Measurements from ENCODE around the gene ZSWIM6.
"Not testable (repeated sequence)": the region's sequence is repeated elsewhere in the genome, so short reads cannot be mapped to it uniquely, and the experiment has no call there.

Gene ZSWIM6

DNA sequence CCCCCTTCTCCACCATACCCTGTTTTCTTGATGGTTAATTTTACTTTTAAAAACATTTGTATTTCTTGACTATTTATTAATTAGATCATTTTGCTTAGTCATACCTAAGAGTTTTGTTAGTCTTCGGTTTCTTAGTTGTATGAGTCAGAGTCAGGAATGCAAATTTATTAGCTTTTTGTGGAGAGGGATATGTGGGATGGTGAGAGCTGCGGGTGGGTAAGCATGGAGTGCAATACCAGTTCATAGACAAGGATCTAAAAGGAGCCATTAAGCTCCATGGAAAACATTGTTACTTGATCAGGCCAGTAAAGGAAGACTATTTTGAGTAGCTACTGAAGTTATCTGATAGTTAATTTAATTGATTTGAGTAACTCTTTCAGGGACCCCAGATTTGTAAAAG is 77.5 kb downstream of the ZSWIM6 start:
- DNase-seq = no peak

DNA sequence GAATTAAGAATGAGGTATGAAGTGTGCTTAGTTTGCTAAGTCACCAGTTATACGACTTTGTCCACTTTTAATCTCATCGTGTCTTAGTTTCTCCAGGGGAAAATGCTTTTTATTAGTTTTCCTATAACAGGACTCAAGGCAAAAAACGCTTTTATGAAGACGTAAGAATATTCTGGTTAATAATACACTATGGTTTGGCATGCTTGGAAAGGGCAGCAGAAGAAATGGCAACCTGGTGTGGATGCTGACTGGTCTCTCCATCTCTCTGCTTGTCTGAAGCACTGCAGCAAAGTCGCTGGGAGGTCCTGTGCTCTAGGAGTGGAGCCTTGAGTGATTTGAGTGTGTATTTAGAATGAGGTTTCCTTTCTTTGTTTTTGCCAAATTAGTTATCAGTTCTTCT is 78.8 kb downstream of the ZSWIM6 start:
- no peak for DNase-seq

DNA sequence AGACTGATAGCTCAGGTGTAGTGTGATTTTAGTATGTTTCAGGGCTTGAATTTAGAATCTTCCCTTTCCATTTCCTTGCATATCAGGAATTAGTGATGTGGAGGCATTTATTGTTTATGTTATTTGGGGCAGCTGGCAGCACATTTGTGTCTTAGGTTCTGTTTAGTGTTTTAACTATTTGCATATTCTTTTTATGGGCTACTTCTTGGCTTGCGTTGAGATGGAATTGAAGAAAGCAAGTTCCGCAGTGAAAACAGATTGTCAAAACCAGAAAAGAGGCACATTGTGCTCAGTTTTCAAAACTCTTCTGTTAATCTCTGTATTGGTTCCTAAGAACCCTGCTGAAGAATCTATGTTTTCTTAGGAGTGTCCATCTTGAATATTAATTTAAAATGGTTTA is 80.3 kb downstream of the ZSWIM6 start:
- no peak for DNase-seq

DNA sequence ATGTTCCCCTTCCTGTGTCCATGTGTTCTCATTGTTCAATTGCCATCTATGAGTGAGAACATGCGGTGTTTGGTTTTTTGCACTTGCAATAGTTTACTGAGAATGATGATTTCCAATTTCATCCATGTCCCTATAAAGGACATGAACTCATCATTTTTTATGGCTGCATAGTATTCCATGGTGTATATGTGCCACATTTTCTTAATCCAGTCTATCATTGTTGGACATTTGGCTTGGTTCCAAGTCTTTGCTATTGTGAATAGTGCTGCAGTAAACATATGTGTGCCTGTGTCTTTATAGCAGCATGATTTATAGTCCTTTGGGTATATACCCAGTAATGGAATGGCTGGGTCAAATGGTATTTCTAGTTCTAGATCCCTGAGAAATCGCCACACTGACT is 81.1 kb downstream of the ZSWIM6 start:
- not testable (repeated sequence) for DNase-seq

DNA sequence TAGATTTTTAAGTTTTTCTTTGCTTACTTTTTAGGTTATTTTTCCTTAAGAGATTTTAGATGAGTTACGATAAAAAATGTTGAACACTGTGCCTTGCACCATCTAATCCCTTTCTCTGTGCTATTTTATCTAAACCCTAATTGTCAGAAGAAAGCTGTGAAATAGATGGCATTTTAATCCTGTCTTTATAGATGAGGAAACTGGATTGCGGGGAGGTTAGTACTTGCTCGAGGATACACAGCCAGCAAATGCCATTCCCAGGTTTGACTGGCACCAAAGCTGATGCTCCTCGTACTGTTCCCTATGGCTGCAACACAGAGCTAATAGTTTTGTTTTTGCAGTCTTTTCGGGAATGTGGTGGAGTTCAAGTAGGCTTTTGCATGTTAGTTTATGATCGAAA is 82.7 kb downstream of the ZSWIM6 start:
- DNase-seq = no peak

DNA sequence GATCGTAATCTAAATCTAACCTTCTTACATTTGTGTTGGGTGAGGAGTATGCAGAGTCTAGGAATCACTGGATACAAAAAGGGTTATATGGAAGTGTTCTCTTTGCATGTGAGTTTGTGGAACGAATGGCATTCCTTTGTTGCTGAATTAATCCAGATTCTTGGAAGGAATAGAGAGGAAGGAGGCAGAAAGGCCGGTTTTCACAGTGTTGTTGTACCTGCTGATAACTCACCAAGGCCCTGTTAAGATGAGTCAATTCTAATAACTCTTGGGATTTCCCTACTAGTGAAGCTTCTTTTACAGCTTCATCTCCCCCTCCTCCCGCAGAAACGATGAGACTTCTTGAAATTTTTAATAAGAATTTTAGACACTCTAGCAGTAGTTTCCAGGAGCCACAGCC is 84.0 kb downstream of the ZSWIM6 start:
- DNase-seq = no peak

DNA sequence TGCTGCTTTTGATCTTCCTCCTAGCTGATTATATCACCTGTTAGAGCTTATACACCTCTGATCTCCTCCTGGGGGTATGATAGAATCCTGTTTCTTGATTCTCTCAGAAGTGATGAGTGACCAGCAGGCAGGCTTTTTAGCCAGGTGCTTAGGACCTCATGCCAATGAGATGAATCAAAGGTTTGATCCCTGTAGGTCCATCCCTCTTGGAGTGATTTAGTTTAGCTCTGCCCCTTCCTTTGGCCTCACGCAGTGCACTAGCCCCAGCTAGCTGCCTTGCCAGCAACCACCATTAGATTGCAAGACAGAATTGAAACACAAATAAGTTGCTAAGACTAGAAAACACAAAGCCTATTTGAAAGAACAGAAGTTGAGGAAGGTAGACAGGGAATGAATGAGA is 84.4 kb downstream of the ZSWIM6 start:
- no peak for DNase-seq

DNA sequence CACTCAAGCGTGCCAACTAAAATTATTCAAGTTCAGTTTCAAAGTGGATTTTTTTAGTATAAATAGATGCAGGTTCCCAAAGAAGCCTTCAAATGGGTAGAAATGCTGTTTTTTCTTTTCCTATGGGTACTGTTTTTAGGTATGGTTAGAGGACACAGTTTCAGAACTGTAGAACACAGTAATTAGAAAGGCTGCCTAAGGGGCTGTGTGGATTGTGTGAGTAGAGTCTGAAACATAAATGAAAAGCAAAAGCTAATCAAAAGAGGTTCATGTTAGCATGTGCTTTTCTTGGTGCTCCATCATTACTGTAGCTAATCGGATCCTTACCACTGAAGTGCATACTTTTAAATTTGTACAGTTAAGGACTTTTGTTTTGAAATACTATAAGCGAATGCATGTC is 85.3 kb downstream of the ZSWIM6 start:
- no peak for DNase-seq

DNA sequence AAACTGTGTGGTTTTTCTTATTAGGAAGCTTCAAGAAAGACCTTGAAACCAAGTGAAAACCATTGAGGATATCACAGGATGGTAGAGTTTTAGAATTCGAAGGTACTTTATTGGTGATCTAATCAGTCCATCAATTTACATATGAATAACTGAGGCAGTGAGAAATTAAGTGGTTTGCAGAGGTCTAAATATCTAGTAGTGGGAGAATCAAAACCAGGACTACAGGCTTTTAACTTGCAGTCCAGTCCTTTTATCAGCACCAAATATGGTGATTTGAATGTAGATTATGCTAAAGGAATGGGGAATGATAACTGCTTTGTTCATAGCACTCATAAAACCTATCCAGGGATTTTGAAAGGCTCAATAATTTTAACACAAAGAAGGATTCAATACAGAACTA is 85.8 kb downstream of the ZSWIM6 start:
- DNase-seq = no peak

DNA sequence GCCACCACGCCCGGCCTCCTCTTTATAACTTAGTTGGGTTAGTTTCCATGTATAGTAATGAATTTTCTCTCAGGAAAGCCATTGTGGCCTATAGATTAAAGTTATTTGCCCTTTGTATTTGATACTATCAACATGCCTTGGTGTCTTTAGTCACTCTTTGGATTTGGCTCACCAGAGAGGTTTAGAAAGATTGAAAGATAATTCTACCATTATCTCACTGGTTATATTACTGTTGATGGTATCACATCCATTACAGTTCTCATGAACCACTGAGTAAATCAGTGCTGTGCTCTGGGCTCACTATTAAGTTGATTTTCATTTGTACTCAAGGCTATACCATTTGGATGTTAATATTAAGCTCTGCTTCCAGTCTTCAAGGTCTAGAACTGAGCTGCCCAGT is 87.0 kb downstream of the ZSWIM6 start:
- no peak for DNase-seq

DNA sequence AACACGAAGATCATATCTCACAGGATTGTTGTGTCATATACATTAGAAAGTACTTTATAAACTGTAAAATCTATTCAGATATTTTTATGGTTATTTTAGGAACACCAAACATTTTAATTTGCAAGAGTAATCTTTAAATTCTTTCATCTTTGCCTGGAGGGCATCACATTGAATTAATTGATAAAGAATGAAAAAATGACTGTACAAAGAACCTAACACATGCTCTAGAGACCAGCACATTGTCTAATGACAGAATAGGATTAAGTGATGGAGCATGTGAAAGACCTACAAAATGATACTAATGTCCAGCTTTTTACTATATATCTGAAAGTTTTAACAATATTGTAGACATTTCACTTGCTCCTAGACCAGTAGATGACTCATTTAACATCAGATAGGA is 88.0 kb downstream of the ZSWIM6 start:
- no peak for DNase-seq

DNA sequence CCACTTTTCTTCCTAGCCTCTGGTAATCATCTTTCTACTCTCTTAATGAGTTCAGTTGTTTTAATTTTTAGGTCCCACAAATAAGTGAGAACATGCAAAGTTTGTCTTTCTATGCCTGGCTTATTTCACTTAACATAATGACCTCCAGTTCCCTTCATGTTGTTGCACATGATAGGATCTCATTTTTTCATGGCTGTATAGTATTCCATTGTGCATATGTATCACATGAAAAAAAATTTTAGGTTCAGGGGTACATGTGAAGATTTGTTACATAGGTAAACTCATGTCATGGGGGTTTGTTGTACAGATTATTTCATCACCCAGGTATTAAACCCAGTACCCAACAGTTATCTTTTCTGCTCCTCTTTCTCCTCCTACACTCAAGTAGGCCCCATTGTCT is 89.2 kb downstream of the ZSWIM6 start:
- not testable (repeated sequence) for DNase-seq

DNA sequence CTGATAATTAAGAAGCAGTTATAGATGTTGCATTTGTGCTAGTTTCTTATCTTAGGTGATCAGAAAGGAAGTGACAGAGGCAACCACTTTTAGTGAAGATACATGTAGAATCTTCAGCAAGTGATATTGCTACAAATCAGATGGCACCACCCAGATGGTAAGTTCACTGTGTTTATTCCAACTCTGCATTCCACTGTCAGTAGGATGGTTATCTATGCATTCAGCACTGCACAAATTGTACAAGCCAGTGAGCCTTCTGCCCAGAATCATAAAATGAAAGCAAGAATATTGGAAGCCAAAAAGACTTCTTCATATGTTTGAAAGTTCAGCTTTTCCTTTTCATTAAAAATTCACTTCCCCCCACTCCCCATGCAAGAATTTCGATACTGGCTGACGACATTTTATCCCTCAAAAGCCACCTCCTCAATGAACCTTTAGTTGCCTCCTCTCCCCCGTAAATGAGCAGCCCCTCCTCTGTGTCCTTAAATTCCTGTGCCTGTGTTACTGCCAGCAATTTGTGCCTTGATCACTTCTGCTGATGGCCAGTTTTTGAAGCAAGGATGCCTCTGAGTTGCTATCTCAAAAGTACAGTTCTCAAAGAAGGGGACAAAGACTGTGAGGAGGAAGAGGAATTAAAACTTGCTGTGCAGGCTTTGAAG is 91.6 kb downstream of the ZSWIM6 start:
- DNase-seq = no peak

DNA sequence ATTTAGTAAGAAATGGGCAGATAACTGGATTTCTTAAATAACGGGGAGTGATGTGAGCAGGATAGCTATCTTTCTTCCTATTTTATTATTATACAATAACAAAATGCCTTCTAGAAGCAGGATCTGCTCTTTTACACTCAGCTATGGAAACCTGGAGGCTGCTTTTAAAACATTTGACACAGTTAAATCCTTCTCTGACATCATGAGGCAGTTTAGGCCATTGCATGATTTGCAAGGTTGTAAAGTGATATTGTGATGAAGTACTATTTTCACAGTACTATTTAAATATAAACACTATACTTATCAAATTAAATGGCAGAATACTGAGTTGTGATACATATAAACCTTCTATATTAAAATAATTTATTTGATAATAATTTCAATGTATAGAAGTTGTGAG is 93.9 kb downstream of the ZSWIM6 start:
- DNase-seq = no peak

DNA sequence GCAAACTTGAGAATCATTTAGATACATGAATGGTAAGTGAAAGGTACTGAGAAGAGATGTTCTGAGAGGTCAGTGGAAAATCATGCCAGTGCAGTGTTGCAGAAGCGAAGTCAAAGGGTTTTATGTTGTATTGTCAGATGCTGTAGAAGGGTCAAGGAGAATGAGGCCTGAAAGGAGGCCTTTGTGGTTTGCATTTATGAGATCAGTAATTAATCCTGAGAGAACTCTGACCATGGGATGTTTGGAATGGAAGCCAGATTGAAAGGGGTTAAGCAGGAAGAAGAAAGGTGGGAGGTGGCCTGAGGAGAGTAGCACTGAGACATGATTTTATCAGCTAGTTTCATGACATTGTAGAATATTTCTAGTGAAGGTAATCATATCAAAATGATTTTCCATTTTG is 97.8 kb downstream of the ZSWIM6 start:
- DNase-seq = no peak

DNA sequence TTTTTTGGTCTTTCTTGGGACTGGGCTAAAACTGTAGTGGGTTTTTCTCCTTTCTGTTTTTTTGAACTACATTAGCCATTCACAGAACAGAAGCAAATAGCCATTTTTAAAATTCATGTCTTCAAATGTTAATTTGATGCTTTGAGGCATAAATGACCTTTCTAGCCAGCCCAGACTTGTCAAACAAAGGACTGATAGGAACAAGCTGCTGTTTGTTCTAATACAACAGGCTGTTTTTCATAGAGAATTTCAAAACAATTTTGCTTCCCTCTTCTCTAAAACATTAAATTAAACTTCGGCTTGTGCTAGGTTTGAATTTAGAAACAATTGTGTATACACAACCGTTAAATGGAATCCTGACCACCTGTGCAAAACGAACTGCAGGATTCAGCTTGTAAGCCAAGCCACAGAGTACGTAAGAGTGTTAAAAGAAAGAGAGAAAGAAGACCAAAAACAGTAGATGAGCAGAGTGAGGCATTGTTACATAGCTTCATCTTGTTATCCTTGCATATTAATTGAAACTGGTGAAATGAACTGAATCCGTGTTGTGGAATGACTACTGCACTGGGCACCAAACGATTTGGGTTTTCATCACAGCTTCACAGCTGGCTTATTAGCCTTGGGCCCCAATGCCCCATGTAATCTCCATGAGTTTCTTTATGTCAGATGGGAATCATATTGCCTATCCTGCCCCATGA is 100.0 kb downstream of the ZSWIM6 start:
- DNase-seq = no peak

DNA sequence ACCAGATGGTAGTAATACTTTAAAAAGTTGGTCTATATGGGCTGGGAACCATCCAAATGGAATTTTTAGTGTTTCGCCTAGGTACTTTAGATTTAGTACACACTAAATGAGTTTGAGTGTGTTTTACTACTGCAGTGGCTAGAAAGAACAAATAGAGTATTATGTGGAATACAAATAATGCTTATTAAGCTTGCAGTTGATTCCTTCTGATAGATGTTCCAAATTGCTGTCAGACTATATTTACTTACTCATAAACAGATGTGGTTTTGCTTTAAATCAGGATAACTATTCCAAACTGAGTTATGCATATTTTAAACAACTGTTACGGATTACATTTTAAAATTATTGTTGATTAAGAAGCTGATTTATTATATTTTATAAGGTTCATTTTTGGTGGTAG is 103.3 kb downstream of the ZSWIM6 start:
- DNase-seq = no peak

DNA sequence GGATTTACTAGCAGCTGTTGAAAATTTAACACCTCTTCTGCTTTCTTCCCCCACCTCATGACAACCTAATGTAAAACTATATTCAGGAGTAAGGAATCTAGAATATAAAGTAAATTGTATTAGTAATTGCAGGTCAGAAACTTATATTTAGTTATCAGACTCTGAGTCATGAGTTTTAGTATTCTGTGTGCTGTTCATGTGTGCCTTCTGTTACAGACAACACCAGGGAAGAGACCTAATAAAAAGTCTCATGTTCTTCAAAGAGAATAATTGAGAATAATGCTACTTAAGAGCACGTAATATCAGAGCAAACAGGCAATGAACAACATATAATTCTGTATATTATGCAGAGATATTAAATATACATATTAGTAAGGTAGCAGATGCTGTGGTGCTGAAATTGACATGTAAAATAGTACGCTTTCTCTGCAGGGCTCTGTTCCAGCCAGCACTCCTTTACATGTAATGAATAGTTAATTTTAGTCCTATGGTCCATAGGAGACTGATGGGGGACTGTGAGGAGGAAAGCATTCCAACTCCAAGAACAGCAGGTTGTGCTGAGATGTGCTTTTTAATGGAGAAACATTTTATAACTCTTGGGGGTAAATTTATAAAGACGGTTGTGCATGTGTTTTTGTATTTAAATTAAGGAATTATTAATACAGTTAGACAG is 106.4 kb downstream of the ZSWIM6 start:
- DNase-seq = no peak

DNA sequence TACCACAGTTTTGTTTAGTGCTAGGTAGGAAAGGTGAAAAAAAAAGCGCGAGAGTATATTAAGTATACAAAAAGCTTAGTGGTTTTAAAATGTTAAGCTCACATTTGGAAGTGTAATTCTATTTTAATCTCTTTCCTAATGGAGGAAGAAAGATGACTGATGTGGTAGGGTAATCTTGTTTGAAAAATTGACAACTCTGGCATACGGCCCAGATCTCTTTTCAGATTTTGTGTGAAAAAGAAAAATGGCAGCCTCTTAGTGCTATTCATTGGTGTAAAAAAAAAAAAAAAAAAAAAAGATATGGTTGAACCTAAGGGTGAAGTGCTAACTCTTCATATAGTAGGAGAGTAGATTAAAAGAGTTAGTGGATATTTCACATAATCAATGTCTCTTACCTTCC is 108.0 kb downstream of the ZSWIM6 start:
- no peak for DNase-seq

DNA sequence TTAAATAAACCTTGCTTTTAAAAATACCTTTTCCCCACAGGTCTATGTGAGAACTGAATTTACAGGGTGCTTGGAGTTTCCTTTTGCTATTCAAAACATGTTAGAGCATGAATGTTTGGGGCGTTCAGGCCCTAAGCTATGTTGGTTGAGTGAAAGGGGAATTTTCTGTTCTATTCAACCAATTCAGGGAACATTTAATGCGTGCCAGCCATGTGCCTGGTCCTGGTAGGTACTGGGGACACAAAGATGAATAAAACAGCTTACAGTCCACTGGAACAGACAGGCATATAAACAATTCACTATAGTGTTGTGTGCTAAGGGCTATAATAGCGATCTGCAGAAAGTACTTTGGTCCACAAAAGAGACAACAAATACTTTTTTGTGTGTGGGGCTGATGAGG is 108.5 kb downstream of the ZSWIM6 start:
- DNase-seq = no peak

DNA sequence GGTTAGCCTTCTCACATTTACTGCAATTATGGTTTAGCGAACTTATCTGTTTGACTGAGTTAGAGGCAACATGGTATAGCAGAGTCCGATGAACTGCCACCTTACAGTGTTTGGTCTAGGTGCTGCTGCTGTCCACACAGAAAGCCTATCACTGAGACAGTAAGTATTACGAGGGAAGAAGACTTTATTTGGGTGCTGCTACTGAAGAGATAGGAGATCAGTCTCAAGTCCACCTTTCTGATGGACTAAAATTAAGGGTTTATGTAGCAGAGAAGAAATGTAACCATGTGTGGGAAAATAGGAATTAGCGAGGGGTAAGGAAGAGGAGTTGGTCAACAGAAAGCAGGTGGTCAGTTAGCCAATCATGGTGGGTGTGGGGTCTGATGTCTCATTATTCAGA is 109.7 kb downstream of the ZSWIM6 start:
- DNase-seq = no peak

DNA sequence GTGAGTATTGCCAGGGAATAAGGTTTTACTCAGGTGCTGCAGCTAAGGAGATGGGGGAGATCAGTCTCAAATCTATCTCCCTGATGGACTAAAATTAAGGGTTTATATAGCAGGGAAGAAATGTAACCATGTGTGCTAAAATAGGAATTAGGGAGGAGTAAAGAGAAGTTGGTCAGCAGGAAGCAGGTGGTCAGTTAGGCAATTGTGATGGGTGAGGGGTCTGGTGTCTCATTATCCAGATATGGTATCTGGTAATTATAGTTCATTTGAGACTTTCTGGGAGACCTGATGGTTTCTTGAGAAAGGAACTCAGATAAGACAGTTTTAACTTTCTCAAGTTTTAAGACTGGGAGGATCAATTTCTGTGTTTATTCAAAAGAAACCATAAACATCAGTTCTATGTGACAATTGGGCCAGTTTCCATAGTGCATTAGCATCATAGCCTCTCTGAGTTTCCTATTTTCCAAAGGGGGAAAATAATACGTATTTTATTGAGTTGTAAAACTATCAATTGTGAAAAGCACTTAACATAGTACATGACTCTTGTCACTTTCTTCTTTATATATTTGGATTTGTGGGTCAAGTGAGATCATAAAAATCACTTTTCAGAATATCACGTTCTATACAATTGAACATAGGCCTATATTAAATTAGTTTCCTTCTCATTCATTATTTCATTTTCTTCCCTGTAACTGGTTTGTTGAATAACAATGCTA is 115.9 kb downstream of the ZSWIM6 start:
- no peak for DNase-seq

DNA sequence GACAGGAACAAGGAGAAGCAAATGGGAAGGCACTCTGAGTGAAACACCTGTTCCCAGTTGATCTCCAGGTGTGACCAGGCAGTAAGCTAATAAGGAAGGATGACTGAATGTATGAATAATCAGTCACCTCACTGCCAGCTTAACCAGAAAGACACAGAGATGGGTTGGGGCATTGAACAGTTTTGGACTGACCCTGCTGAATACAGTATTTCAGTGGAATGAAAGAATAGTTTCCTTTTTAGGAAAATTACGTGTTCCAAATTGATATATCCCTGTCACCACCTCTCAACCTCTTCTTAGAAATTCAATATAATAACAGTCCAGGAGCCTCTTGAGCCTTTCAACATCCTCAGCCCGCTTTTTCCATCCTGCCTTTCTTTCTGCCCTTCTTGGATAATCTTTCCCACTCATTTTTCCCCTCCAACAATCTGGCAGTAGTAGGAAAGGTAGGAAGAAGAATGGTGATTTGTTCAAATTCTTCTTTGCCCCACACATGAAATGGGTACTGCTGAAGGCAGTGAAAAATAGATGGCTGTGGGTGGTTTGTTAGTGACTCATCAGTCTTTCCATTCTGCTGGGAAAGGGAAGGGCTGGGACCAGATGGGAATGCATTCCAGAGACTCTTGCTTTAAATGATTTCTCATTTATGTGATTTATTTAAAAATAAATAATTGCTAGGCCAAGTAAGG is 117.9 kb downstream of the ZSWIM6 start:
- no peak for DNase-seq

All from NCI-H187 (cell line).